C1 segment of cervical spinal cord (tissue), 14 donors: ENCODE results near the gene TMEM222.
"Not testable (repeated sequence)": the region's sequence is repeated elsewhere in the genome, so short reads cannot be mapped to it uniquely, and the experiment has no call there.

ENCODE experiments used
- DNase-seq, 14 donors: peaks; one replicate each; lab custom pipeline; 2025; lab: John Stamatoyannopoulos, UW

TMEM222 gene

GRCh38 chr1:27321813-27322568 lies at the start of gene TMEM222:
TMEM222 (plus strand) TSS chr1:27322163; CDS start chr1:27322198, 35 bp downstream.
- DNase-seq, result peak; percentile 81 to 99 (median 94)

GRCh38 chr1:27274204-27274603 lies 47.8 kb upstream of the TMEM222 start:
- DNase-seq, result no peak

GRCh38 chr1:27275696-27276095 lies 46.3 kb upstream of the TMEM222 start:
- no peak for DNase-seq

- DNase-seq, result peak in 10 of 14 donors; percentile 14 to 65 (median 36)
Observed at GRCh38 chr1:27284425-27285273, 37.3 kb upstream of the TMEM222 start.

GRCh38 chr1:27285274-27285660 lies 36.7 kb upstream of the TMEM222 start:
- no peak for DNase-seq

- not testable (repeated sequence) for DNase-seq
Observed at GRCh38 chr1:27285821-27286220, 36.1 kb upstream of the TMEM222 start.

GRCh38 chr1:27289125-27289524 lies 32.8 kb upstream of the TMEM222 start:
- not testable (repeated sequence) for DNase-seq

- no peak for DNase-seq
Observed at GRCh38 chr1:27290581-27290980, 31.4 kb upstream of the TMEM222 start.

GRCh38 chr1:27292106-27292505 lies 29.9 kb upstream of the TMEM222 start:
- DNase-seq, result no peak

- no peak for DNase-seq
Observed at GRCh38 chr1:27293915-27294314, 28.0 kb upstream of the TMEM222 start.

- DNase-seq, result peak in 11 of 14 donors; percentile 6 to 69 (median 39)
Observed at GRCh38 chr1:27296773-27297291, 25.1 kb upstream of the TMEM222 start.

GRCh38 chr1:27297903-27298302 lies 24.1 kb upstream of the TMEM222 start:
- peak in 2 of 14 donors; percentile 3 to 6 for DNase-seq

- peak in 5 of 14 donors; percentile 8 to 43 (median 12) for DNase-seq
Observed at GRCh38 chr1:27298632-27299384, 23.2 kb upstream of the TMEM222 start.

- peak in 11 of 14 donors; percentile 37 to 97 (median 68) for DNase-seq
Observed at GRCh38 chr1:27299385-27300271, 22.3 kb upstream of the TMEM222 start.

GRCh38 chr1:27300341-27301051 lies 21.5 kb upstream of the TMEM222 start:
- DNase-seq, result peak; percentile 27 to 93 (median 80)

GRCh38 chr1:27301052-27301422 lies 20.9 kb upstream of the TMEM222 start:
- DNase-seq, result no peak

GRCh38 chr1:27301582-27302199 lies 20.3 kb upstream of the TMEM222 start:
- peak in 1 of 14 donors; percentile 39 for DNase-seq

GRCh38 chr1:27302612-27303011 lies 19.4 kb upstream of the TMEM222 start:
- DNase-seq, result no peak

GRCh38 chr1:27303509-27303908 lies 18.5 kb upstream of the TMEM222 start:
- no peak for DNase-seq
